DOHH2 (cell line): ENCODE data around the gene NEMF.
A peak's percentile ranks its signal among the peaks of the same experiment; 100 is the strongest.

ENCODE experiments used
- H3F3A ChIP-seq: fragments of 200-600 bp; sonication (generic), shearing (Covaris generic); 2 replicates; pipeline ENCODE4 v1.6.0; 2016; ENCODE audit warnings: antibody characterized with exemption, mild to moderate bottlenecking; ENCODE audit not compliant: control insufficient read depth, insufficient read depth
- H3K27ac ChIP-seq: fragments of 200-600 bp; sonication (generic); 2 replicates; pipeline ENCODE4 v1.5.1; 2014; ENCODE audit warnings: low read depth, mild to moderate bottlenecking, low read length, moderate library complexity
- H3K27me3 ChIP-seq: fragments of 200-600 bp; sonication (generic); 2 replicates; pipeline ENCODE4 v1.6.1; 2014; ENCODE audit warnings: mild to moderate bottlenecking, low read length, mixed read lengths; ENCODE audit not compliant: control insufficient read depth
- H3K36me3 ChIP-seq: fragments of 200-600 bp; sonication (generic); 2 replicates; pipeline ENCODE4 v1.6.1; 2014; ENCODE audit warnings: mild to moderate bottlenecking, low read length, moderate library complexity, mixed read lengths; ENCODE audit not compliant: control insufficient read depth
- H3K4me1 ChIP-seq: fragments of 200-600 bp; sonication (generic); 2 replicates; pipeline ENCODE4 v1.6.1; 2014; ENCODE audit warnings: mild to moderate bottlenecking, low read length, mixed read lengths; ENCODE audit not compliant: control insufficient read depth
- H3K4me2 ChIP-seq: fragments of 200-600 bp; sonication (generic); 2 replicates; pipeline ENCODE4 v1.6.0; 2014; ENCODE audit warnings: mild to moderate bottlenecking, low read length, moderate library complexity
- H3K4me3 ChIP-seq: fragments of 200-600 bp; sonication (generic); 2 replicates; pipeline ENCODE4 v1.5.1; 2014; ENCODE audit warnings: mild to moderate bottlenecking, low read length, mixed read lengths
- H3K79me2 ChIP-seq: fragments of 200-600 bp; sonication (generic); 2 replicates; pipeline ENCODE4 v1.6.1; 2014; ENCODE audit warnings: mild to moderate bottlenecking, low read length, mixed read lengths; ENCODE audit not compliant: control insufficient read depth
- H3K9me2 ChIP-seq: fragments of 200-600 bp; sonication (generic); replicated peaks from 2 replicates; pipeline ENCODE4 v1.6.1; 2014; ENCODE audit warnings: mild to moderate bottlenecking, low read length, mixed read lengths; ENCODE audit not compliant: control insufficient read depth
- H3K9me3 ChIP-seq: fragments of 200-600 bp; sonication (generic); 2 replicates; pipeline ENCODE4 v1.6.1; 2014; ENCODE audit warnings: antibody characterized with exemption, low read length, mixed read lengths; ENCODE audit not compliant: control insufficient read depth, insufficient read depth
- H4K20me1 ChIP-seq: fragments of 200-600 bp; sonication (generic); 2 replicates; pipeline ENCODE4 v1.6.0; 2014; ENCODE audit warnings: low read depth, mild to moderate bottlenecking, antibody characterized with exemption, low read length, moderate library complexity; ENCODE audit not compliant: control insufficient read depth, insufficient read depth
- EZH2phosphoT487 ChIP-seq: fragments of 200-600 bp; sonication (generic); IDR thresholded peaks from 2 replicates; pipeline ENCODE4 v1.6.1; 2017; ENCODE audit warnings: borderline replicate concordance, mild to moderate bottlenecking, antibody characterized with exemption, low read length, moderate library complexity, mixed read lengths
- TF ChIP-seq, protein P1 (sequence below): fragments of 200-600 bp; sonication (generic); IDR thresholded peaks from one replicate; pipeline ENCODE4 v1.5.1; 2014; ENCODE audit warnings: antibody characterized with exemption, mild to moderate bottlenecking, low read depth, low read length; ENCODE audit not compliant: poor library complexity, severe bottlenecking

Gene NEMF

DNA sequence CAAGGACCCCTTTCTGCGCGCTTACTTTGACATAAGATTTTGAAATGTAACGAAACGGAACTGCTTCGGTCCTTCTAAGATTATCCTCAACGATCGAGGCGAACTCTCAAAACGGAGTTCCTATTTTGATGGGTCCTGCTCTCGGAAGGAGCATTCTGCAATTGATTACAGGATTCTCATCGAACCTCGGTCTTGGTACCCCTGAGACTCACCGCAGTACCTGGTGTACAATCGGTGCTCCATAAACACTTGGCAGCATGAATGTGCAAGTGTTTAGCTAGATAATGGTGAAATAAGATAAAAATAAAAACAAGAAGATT is 530 bp upstream of the NEMF start:
- no peak for TF ChIP-seq EZH2phosphoT487
- TF ChIP-seq, protein P1, sequence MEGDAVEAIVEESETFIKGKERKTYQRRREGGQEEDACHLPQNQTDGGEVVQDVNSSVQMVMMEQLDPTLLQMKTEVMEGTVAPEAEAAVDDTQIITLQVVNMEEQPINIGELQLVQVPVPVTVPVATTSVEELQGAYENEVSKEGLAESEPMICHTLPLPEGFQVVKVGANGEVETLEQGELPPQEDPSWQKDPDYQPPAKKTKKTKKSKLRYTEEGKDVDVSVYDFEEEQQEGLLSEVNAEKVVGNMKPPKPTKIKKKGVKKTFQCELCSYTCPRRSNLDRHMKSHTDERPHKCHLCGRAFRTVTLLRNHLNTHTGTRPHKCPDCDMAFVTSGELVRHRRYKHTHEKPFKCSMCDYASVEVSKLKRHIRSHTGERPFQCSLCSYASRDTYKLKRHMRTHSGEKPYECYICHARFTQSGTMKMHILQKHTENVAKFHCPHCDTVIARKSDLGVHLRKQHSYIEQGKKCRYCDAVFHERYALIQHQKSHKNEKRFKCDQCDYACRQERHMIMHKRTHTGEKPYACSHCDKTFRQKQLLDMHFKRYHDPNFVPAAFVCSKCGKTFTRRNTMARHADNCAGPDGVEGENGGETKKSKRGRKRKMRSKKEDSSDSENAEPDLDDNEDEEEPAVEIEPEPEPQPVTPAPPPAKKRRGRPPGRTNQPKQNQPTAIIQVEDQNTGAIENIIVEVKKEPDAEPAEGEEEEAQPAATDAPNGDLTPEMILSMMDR = peak; percentile 42
- Histone ChIP-seq H3K27ac (peak overlapping the region; percentile 65), H3K4me1 (peaks cover 50% of the 10 kb centered on the region)

DNA sequence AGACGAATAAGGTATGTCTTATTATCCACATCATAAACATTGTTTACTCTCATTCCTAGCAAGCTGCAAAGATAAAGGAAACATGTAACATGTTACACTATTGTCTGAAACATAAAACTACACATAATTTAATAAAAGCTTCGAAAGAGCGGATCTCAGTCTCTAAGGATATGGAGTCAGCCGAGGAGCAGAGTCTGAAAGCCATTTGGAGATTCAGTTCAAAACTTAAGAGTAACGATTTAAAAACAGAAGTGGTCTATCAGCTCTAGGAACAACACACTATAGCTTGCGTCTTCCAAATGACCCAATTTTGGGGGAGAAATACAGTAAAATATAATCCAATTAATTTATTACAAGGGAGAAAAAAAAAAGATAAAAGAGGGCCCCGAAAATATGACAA is 775 bp downstream of the NEMF start:
- peaks cover 15% of the 10 kb centered on the region for H3F3A ChIP-seq
- H3K4me2 ChIP-seq = peak overlapping the region; percentile 91
- peak overlapping the region; percentile 85 for H3K4me3 ChIP-seq
- H3K9me3 ChIP-seq = no peaks in the 10 kb centered on the region
- H3K4me1 ChIP-seq = peaks cover 38% of the 10 kb centered on the region
- H3K79me2 ChIP-seq = peaks cover 53% of the 10 kb centered on the region
- no peaks in the 10 kb centered on the region; the same call in 1 of the 2 replicates for H4K20me1 ChIP-seq
- peaks cover 46% of the 10 kb centered on the region for H3K36me3 ChIP-seq
- H3K27ac ChIP-seq = peak overlapping the region; percentile 65
- no peaks in the 10 kb centered on the region for H3K9me2 ChIP-seq
- no peaks in the 10 kb centered on the region for H3K27me3 ChIP-seq
- TF ChIP-seq, protein P1 = no peak
- no peak for TF ChIP-seq EZH2phosphoT487

More for the DNA sequence above, 530 bp upstream of the NEMF start:
- Histone ChIP-seq H3F3A (peaks cover 25% of the 10 kb centered on the region), H3K27me3 (no peaks in the 10 kb centered on the region), H3K4me2 (peak overlapping the region; percentile 91), H3K4me3 (peak overlapping the region; percentile 85), H4K20me1 (no peaks in the 10 kb centered on the region; the same call in 1 of the 2 replicates), H3K79me2 (peaks cover 46% of the 10 kb centered on the region), H3K36me3 (peaks cover 38% of the 10 kb centered on the region), H3K9me3 (no peaks in the 10 kb centered on the region), H3K9me2 (no peaks in the 10 kb centered on the region)

DNA sequence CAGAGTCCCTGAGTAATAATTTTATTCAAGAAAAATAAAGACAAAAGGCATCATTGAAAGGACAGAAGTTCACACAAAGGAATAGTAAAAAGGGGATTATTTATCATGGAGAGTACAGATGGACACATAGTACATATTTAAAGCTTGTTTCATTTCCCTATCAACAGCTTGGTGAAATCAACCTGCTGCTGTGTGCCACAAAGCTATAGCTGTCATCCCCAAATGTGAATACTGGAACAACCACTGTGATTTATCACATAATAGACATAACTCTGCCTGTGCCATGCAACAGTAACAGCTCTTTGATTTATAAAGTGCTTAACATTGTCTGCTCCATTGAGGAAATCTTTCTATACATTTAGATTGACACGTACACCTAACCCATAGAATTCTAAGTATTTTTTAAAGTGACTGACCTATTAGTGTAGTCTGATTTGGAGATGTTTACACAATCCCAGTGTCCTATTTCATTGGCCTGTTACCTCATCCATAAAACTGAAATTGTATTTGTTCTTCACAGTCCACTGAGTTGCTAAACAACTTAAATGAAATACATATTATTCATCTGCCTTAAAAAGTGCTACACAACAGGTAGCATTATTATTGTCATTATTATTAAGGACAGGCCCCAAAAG is 3.3 kb downstream of the NEMF start:
- no peak overlapping the region for H3K27ac ChIP-seq
- no peaks in the 10 kb centered on the region; the same call in 1 of the 2 replicates for H4K20me1 ChIP-seq
- peaks cover 59% of the 10 kb centered on the region for H3K79me2 ChIP-seq
- H3K4me2 ChIP-seq = no peak overlapping the region
- H3K4me3 ChIP-seq = no peak overlapping the region
- H3K9me3 ChIP-seq = no peaks in the 10 kb centered on the region
- H3K4me1 ChIP-seq = peaks cover 36% of the 10 kb centered on the region
- H3K27me3 ChIP-seq = no peaks in the 10 kb centered on the region
- H3F3A ChIP-seq = peaks cover 8% of the 10 kb centered on the region
- H3K9me2 ChIP-seq = no peaks in the 10 kb centered on the region
- TF ChIP-seq EZH2phosphoT487 = no peak
- TF ChIP-seq, protein P1 = no peak
- H3K36me3 ChIP-seq = peaks cover 63% of the 10 kb centered on the region
